ENCODE measurements around the gene SULT1C3. TPM values are rescaled to one million over a fixed set of nuclear protein-coding genes. Genes with fewer than 3 reads are reported as not detected.

SULT1C3 gene
- total and polyA plus RNA-seq, 4 donors = not detected

DNA sequence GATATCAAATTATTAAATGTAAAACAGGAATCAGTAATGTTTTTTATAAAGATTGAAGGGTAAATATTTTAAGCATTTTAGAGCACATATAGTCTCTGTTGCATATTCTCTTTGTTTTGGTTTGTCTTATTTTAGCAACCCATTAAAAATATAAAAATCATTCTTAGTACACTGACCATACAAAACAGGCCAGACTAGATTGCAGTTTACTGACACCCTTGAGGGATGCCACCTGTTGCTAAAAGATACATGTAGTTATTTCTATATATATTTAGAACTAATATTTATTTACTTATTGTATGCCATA is 44.7 kb upstream of the SULT1C3 start:
- no peak for ATAC-seq (ENCODE audit: insufficient read depth, low FRiP score)
- TF ChIP-seq, protein P1, sequence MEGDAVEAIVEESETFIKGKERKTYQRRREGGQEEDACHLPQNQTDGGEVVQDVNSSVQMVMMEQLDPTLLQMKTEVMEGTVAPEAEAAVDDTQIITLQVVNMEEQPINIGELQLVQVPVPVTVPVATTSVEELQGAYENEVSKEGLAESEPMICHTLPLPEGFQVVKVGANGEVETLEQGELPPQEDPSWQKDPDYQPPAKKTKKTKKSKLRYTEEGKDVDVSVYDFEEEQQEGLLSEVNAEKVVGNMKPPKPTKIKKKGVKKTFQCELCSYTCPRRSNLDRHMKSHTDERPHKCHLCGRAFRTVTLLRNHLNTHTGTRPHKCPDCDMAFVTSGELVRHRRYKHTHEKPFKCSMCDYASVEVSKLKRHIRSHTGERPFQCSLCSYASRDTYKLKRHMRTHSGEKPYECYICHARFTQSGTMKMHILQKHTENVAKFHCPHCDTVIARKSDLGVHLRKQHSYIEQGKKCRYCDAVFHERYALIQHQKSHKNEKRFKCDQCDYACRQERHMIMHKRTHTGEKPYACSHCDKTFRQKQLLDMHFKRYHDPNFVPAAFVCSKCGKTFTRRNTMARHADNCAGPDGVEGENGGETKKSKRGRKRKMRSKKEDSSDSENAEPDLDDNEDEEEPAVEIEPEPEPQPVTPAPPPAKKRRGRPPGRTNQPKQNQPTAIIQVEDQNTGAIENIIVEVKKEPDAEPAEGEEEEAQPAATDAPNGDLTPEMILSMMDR (IDR thresholded peaks at IDR 0.05; ENCODE audit: control extremely low read depth, extremely low read depth) = no peak
- Histone ChIP-seq H3K27me3 (ENCODE audit: control insufficient read depth in 3 of 3, insufficient read depth in 3 of 3, low read length in 2 of 3) (no peaks in the 10 kb centered on the region), H3K4me3 (no peak overlapping the region), H3K9ac (ENCODE audit: insufficient read depth in 1 of 2, low read length in 2 of 2) (no peak overlapping the region), H3K4me1 (ENCODE audit: control insufficient read depth in 5 of 5, insufficient read depth in 5 of 5, low read length in 5 of 5) (no peaks in the 10 kb centered on the region), H3K36me3 (ENCODE audit: control insufficient read depth in 4 of 4, insufficient read depth in 4 of 4, low read length in 4 of 4) (no peaks in the 10 kb centered on the region), H3K27ac (ENCODE audit: low read depth in 1 of 2, low read length in 1 of 2) (no peak overlapping the region), H3K9me3 (ENCODE audit: control insufficient read depth in 4 of 4, insufficient read depth in 3 of 4, low read length in 3 of 4) (peaks cover 0 to 3% (median 0%) of the 10 kb centered on the region in 4 donors)
- DNase-seq = no peak

GRCh38 chr2:108199726-108200125 is 40.0 kb upstream of the SULT1C3 start:
- TF ChIP-seq, protein P1 (IDR thresholded peaks at IDR 0.05; ENCODE audit: control extremely low read depth, extremely low read depth) = no peak
- Histone ChIP-seq H3K4me3 (no peak overlapping the region), H3K4me1 (ENCODE audit: control insufficient read depth in 5 of 5, insufficient read depth in 5 of 5, low read length in 5 of 5) (no peaks in the 10 kb centered on the region), H3K27ac (ENCODE audit: low read depth in 1 of 2, low read length in 1 of 2) (no peak overlapping the region), H3K27me3 (ENCODE audit: control insufficient read depth in 3 of 3, insufficient read depth in 3 of 3, low read length in 2 of 3) (no peaks in the 10 kb centered on the region), H3K9ac (ENCODE audit: insufficient read depth in 1 of 2, low read length in 2 of 2) (no peak overlapping the region), H3K9me3 (ENCODE audit: control insufficient read depth in 4 of 4, insufficient read depth in 3 of 4, low read length in 3 of 4) (peaks cover 0 to 7% (median 3%) of the 10 kb centered on the region in 4 donors), H3K36me3 (ENCODE audit: control insufficient read depth in 4 of 4, insufficient read depth in 4 of 4, low read length in 4 of 4) (no peaks in the 10 kb centered on the region)
- DNase-seq (no peak), ATAC-seq (ENCODE audit: insufficient read depth, low FRiP score) (no peak)

GRCh38 chr2:108200569-108200968 is 39.2 kb upstream of the SULT1C3 start:
- WGBS, 2 donors = 84 to 96% methylated on average over 7 of the region's 7 CpGs
- DNase-seq = no peak

GRCh38 chr2:108212671-108213070 is 27.1 kb upstream of the SULT1C3 start:
- 78 to 94% methylated on average over 3 of the region's 3 CpGs for WGBS, 2 donors

More at GRCh38 chr2:108200569-108200968, 39.2 kb upstream of the SULT1C3 start:
- TF ChIP-seq, protein P1 (IDR thresholded peaks at IDR 0.05; ENCODE audit: control extremely low read depth, extremely low read depth) = no peak
- no peak overlapping the region for H3K27ac ChIP-seq (ENCODE audit: low read depth in 1 of 2, low read length in 1 of 2)
- no peak overlapping the region for H3K4me3 ChIP-seq
- H3K27me3 ChIP-seq (ENCODE audit: control insufficient read depth in 3 of 3, insufficient read depth in 3 of 3, low read length in 2 of 3) = no peaks in the 10 kb centered on the region
- no peaks in the 10 kb centered on the region for H3K36me3 ChIP-seq (ENCODE audit: control insufficient read depth in 4 of 4, insufficient read depth in 4 of 4, low read length in 4 of 4)
- peaks cover 0 to 7% (median 3%) of the 10 kb centered on the region in 4 donors for H3K9me3 ChIP-seq (ENCODE audit: control insufficient read depth in 4 of 4, insufficient read depth in 3 of 4, low read length in 3 of 4)
- ATAC-seq (ENCODE audit: insufficient read depth, low FRiP score) = no peak
- H3K9ac ChIP-seq (ENCODE audit: insufficient read depth in 1 of 2, low read length in 2 of 2) = no peak overlapping the region
- H3K4me1 ChIP-seq (ENCODE audit: control insufficient read depth in 5 of 5, insufficient read depth in 5 of 5, low read length in 5 of 5) = no peaks in the 10 kb centered on the region

More at GRCh38 chr2:108212671-108213070, 27.1 kb upstream of the SULT1C3 start:
- Histone ChIP-seq H3K27me3 (ENCODE audit: control insufficient read depth in 3 of 3, insufficient read depth in 3 of 3, low read length in 2 of 3) (peaks cover 0 to 3% (median 0%) of the 10 kb centered on the region in 3 donors), H3K4me1 (ENCODE audit: control insufficient read depth in 5 of 5, insufficient read depth in 5 of 5, low read length in 5 of 5) (peaks cover 0 to 2% (median 0%) of the 10 kb centered on the region in 5 donors), H3K36me3 (ENCODE audit: control insufficient read depth in 4 of 4, insufficient read depth in 4 of 4, low read length in 4 of 4) (no peaks in the 10 kb centered on the region), H3K9me3 (ENCODE audit: control insufficient read depth in 4 of 4, insufficient read depth in 3 of 4, low read length in 3 of 4) (peaks cover 0 to 3% (median 1%) of the 10 kb centered on the region in 4 donors), H3K4me3 (no peak overlapping the region), H3K27ac (ENCODE audit: low read depth in 1 of 2, low read length in 1 of 2) (no peak overlapping the region), H3K9ac (ENCODE audit: insufficient read depth in 1 of 2, low read length in 2 of 2) (no peak overlapping the region)
- TF ChIP-seq, protein P1 (IDR thresholded peaks at IDR 0.05; ENCODE audit: control extremely low read depth, extremely low read depth) = no peak
- no peak for DNase-seq
- no peak for ATAC-seq (ENCODE audit: insufficient read depth, low FRiP score)

Data from lung (tissue), 12 donors.